GM21619 (cell line): ENCODE measurements around the gene SLC22A2.

ENCODE experiments used
- ATAC-seq: cut with Tn5 transposase; IDR thresholded peaks from one replicate; pipeline ENCODE4 v1.9.1; 2021; ENCODE audit not compliant: unreplicated experiment

Gene SLC22A2

GRCh38 chr6:160172704-160173103 is 85.9 kb downstream of the SLC22A2 start:
- no peak for ATAC-seq

- ATAC-seq, result no peak
Measured at GRCh38 chr6:160170018-160170680, 88.5 kb downstream of the SLC22A2 start.

- ATAC-seq, result no peak
Measured at GRCh38 chr6:160167604-160168399, 90.8 kb downstream of the SLC22A2 start.
